ENCODE results near the gene ATP8B4. TPM values are rescaled to one million over a fixed set of nuclear protein-coding genes. Genes with fewer than 3 reads are reported as not detected.

The ATP8B4 gene
- total RNA-seq, 2 experiments from 2014 or later, result 0.31 TPM; not detected in 1

GRCh38 chr15:50003786-50004334 lies 115.2 kb downstream of the ATP8B4 start:
- Mint-ChIP-seq H3K36me3 (ENCODE audit: low read depth) (no peaks in the 10 kb centered on the region), H3K27ac (peak overlapping the region; percentile 15), H3K9me3 (peaks cover 3% of the 10 kb centered on the region), H3K27me3 (peaks cover 10% of the 10 kb centered on the region), H3K4me1 (ENCODE audit: low read depth) (peaks cover 7% of the 10 kb centered on the region), H3K4me3 (no peak overlapping the region)
- peak; percentile 18 for TF ChIP-seq CTCF (IDR thresholded peaks at IDR 0.05)
- POLR2A ChIA-PET, result interaction anchor here (0.6 kb wide), 1 partner anchor 1142 kb away, joined by 3 read pairs; no protein-coding TSS in a partner anchor
- H3K27me3 ChIP-seq (ENCODE audit: control insufficient read depth in 1 of 2, insufficient read depth in 2 of 2, low read length in 2 of 2), result no peaks in the 10 kb centered on the region
- no peaks in the 10 kb centered on the region for H3K36me3 ChIP-seq (ENCODE audit: insufficient read depth, low read length)
- no peaks in the 10 kb centered on the region for H3K9me3 ChIP-seq (ENCODE audit: control insufficient read depth in 1 of 2, insufficient read depth in 1 of 2, low read length in 2 of 2)
- intact Hi-C loops (cut with DNase I, micrococcal nuclease), result loop anchor here in 1 of 2 experiments (10.0 kb wide), 1 partner anchor 769 kb away; no protein-coding TSS in a partner anchor
- ATAC-seq (ENCODE audit: poor library complexity) (peak; percentile 57), DNase-seq (peak; percentile 11 to 74 (median 33))
- H3K27ac ChIP-seq (ENCODE audit: low read depth in 1 of 2, low read length in 2 of 2), result no peak overlapping the region
- no peaks in the 10 kb centered on the region for H3K4me1 ChIP-seq (ENCODE audit: insufficient read depth, low read length)
- CTCF ChIA-PET, result no interaction called here
- H3K4me3 ChIP-seq (ENCODE audit: low read length), result no peak overlapping the region

GRCh38 chr15:49991587-49991986 lies 127.4 kb downstream of the ATP8B4 start:
- ATAC-seq (ENCODE audit: poor library complexity), result no peak

GRCh38 chr15:49990835-49991545 lies 128.0 kb downstream of the ATP8B4 start:
- Histone ChIP-seq H3K27me3 (ENCODE audit: control insufficient read depth in 1 of 2, insufficient read depth in 2 of 2, low read length in 2 of 2) (no peaks in the 10 kb centered on the region), H3K9me3 (ENCODE audit: control insufficient read depth in 1 of 2, insufficient read depth in 1 of 2, low read length in 2 of 2) (no peaks in the 10 kb centered on the region), H3K4me3 (ENCODE audit: low read length) (no peak overlapping the region), H3K36me3 (ENCODE audit: insufficient read depth, low read length) (no peaks in the 10 kb centered on the region), H3K4me1 (ENCODE audit: insufficient read depth, low read length) (no peaks in the 10 kb centered on the region), H3K27ac (ENCODE audit: low read depth in 1 of 2, low read length in 2 of 2) (no peak overlapping the region)
- CTCF ChIA-PET, result interaction anchor here (1.2 kb wide), 1 partner anchor 9 kb away, joined by 3 read pairs; no protein-coding TSS in a partner anchor
- H3K27me3 Mint-ChIP-seq, result no peaks in the 10 kb centered on the region
- no peak for ATAC-seq (ENCODE audit: poor library complexity)
- no peak overlapping the region for H3K4me3 Mint-ChIP-seq
- TF ChIP-seq CTCF (IDR thresholded peaks at IDR 0.05), result no peak
- POLR2A ChIA-PET, result no interaction called here
- DNase-seq, result no peak
- H3K9me3 Mint-ChIP-seq, result no peaks in the 10 kb centered on the region
- H3K27ac Mint-ChIP-seq, result no peak overlapping the region
- intact Hi-C loops (cut with DNase I, micrococcal nuclease), result no loop called here
- no peaks in the 10 kb centered on the region for H3K36me3 Mint-ChIP-seq (ENCODE audit: low read depth)
- H3K4me1 Mint-ChIP-seq (ENCODE audit: low read depth), result no peaks in the 10 kb centered on the region

More at GRCh38 chr15:49991587-49991986, 127.4 kb downstream of the ATP8B4 start:
- Mint-ChIP-seq H3K4me1 (ENCODE audit: low read depth) (no peaks in the 10 kb centered on the region), H3K4me3 (no peak overlapping the region), H3K27ac (no peak overlapping the region), H3K9me3 (no peaks in the 10 kb centered on the region), H3K36me3 (ENCODE audit: low read depth) (no peaks in the 10 kb centered on the region), H3K27me3 (no peaks in the 10 kb centered on the region)
- POLR2A ChIA-PET, result no interaction called here
- intact Hi-C loops (cut with DNase I, micrococcal nuclease), result no loop called here
- no peak overlapping the region for H3K4me3 ChIP-seq (ENCODE audit: low read length)
- TF ChIP-seq CTCF (IDR thresholded peaks at IDR 0.05), result no peak
- CTCF ChIA-PET, result interaction anchor here (1.2 kb wide), 1 partner anchor 9 kb away, joined by 3 read pairs; no protein-coding TSS in a partner anchor
- no peak overlapping the region for H3K27ac ChIP-seq (ENCODE audit: low read depth in 1 of 2, low read length in 2 of 2)
- H3K36me3 ChIP-seq (ENCODE audit: insufficient read depth, low read length), result no peaks in the 10 kb centered on the region
- no peaks in the 10 kb centered on the region for H3K4me1 ChIP-seq (ENCODE audit: insufficient read depth, low read length)
- no peaks in the 10 kb centered on the region for H3K9me3 ChIP-seq (ENCODE audit: control insufficient read depth in 1 of 2, insufficient read depth in 1 of 2, low read length in 2 of 2)
- no peak for DNase-seq
- no peaks in the 10 kb centered on the region for H3K27me3 ChIP-seq (ENCODE audit: control insufficient read depth in 1 of 2, insufficient read depth in 2 of 2, low read length in 2 of 2)

Data from CD4-positive, alpha-beta T cell (primary cell).